Stimulated activated CD8-positive, alpha-beta memory T cell treated with anti-CD3 and anti-CD28 coated beads, Interleukin-7, amount 100 ng/mL, for 24 hours (primary cell): ENCODE data around the gene IL31.

Source experiments
- DNase-seq: peaks from one replicate; pipeline ENCODE4 v3.0.0-alpha.2; 2020; ENCODE audit warnings: low read depth

The IL31 gene

DNA sequence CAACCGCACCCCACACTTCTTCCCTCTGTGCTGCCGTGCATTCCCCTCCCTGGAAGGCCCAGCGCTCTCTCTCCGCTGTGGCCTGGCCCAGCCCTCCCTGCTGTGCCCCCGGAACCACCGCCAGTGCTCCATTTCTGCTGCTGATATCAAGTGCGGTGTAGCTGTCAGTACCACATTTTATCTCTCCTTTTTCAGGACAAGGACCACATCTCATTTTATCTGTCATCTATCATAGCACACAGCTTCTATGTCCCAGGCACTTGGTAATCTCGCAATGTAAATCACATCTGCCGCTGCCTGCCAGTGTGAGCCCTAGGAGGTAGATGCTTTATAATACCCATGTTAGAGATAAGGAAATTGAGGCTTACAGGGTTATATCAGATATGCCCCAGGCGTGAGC lies 18.3 kb downstream of the IL31 start:
- DNase-seq, result no peak

DNA sequence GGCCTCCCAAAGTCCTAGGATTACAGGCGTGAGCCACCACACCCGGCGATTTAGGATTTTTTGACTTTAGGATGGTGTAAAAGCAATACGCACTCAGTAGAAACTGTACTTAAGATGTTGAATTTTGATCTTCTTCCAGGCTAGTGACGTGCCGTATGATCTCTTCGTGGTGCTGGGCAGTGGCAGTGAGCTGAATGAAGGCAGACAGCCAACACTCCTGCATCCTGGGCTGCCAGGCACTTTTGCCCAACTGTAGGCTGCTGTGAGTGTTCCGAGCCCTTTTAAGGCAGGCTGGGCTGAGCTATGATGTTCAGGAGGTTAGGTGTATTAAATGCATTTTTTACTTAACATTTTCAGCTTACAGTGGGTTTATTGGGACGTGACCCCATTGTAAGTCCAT lies 21.3 kb downstream of the IL31 start:
- DNase-seq, result no peak

DNA sequence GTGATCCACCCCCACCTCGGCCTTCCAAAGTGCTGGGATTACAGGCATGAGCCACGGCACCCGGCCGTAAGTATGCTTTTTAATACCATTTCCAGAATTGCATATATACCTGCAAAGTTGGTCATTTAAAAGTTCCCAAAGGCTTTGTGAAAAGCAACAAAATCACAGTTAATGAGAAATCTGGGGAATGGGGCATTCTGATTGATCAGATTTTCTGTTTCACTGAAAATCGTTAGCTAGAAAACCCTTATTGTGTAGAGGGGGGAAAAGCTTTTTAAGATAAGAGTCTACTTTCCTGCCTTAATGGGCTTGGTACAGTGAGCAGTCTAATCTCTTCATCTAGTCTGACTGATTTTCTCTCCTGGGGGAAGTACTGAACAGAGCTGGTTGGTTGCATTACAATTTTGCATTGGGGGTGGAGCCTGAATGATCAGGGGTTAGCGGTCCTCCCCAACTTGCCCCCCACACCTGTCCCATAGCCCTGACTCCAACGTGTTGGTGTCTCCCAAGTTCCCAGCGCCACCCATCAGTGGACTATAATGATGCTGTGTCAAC lies 23.8 kb downstream of the IL31 start:
- DNase-seq, result no peak

DNA sequence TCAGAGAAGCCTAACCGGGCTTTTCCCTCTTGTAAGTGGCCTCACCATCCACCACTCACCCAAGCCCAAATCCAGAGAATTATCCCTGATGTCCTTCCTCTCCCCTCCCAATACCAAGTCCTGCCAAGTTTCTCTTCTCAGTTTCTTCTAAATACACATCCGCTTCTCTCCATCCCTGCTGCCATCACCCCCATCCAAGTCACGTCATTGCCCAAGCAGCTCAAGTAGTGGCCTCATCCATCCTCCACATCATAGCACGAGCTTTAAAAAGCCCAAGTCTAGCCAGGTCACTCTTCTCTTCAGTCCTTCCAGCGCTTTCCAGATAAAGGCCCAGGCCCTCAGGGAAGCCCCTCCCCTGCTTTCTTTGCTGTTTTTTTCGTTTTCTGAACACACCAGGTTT lies 25.4 kb downstream of the IL31 start:
- no peak for DNase-seq

DNA sequence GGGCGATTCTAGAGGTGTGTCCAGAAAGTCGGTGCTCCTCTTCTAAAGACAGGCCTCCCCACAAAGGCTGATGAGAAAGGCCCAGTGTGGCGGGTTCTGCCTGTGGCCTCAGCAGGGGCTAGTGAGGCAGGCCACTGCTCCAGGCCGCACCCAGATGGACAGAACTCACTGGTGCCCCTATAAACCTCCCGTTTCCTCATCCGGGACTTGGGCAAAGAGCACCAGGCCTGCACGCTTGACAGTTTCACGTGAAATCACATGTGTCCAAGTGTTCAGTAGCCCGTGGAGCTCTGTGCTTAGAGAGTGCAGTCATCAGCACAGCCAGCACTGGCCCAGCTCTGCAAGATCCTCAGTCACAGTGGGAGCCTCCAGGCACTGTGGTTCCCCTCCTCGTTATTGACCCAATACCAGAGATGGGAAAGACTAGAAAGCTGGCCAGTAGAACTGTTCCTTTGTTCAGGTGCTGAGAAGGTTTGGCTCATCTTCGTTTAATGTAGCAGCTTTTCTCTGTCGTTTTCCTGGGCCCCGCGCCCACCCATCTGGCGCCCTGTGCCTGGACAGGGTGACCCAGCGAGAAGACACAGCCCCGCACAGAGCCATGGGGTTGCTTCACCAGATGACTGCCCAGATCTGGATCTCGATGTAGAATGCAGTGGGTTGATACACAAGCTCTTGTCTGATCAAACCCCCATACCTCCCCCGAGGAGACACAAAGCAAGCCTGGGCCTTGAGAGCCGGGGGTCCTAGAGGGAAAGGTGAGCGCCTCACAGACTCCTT lies 26.3 kb downstream of the IL31 start:
- no peak for DNase-seq

DNA sequence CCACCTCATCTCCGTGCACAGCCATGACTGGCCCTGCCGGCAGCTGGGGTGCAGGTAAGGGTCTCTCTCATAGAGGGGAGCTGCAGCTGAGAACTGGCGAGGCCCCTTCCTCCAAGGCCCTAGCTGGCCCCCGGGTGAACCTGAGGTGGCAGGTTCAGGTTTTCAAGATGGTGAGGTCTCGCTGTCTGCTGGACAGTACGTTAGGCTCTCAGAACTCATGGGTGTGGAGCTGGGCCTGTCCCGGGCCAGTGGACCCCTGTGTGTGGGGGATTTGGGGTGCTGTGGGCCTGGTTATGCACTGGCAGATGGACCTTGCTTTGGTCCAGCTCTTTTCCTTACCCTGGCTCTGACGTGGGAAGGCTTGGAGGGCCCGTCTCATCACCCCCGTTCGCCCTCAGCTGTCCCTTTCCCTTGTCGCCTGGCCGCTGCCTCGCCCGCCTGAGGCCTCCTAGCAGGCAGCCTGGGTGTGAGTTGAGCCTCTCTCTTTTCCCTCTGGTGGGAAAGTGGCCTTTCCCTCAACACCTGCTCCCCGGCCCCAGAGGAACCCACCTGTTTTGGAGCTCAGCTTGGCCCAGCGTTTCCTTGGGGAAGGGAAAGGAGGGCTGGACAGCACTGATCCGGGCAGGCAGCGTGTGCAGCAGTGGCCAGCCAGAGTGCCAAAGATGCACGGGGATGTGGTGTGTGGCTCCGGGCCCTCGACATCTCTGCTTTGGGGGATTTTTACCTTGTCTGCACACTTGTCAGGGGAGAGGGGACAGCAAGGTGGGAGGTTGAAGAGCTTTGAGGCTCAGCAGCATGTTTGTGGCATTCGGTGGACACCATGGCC lies 28.3 kb downstream of the IL31 start:
- DNase-seq, result no peak

DNA sequence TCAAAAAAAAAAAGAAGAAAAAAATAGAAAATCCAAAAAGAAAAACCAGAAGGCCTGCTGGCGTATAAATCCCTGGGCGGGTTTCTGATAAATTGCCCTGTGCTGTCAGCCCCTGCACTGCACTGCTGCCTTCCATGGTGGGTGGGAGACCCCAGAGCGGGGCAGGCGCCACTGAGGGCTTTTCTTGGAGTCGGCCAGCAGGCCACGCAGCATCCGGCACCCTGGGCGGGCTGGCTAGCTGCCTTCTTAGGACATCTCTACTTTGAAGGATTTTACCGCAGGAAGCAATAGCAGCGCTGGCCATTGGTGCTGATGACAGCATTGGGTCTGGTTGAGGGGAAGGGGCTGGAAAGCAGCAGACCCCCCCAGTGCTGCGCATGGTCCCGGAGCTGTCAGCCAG lies 29.1 kb downstream of the IL31 start:
- DNase-seq, result no peak

DNA sequence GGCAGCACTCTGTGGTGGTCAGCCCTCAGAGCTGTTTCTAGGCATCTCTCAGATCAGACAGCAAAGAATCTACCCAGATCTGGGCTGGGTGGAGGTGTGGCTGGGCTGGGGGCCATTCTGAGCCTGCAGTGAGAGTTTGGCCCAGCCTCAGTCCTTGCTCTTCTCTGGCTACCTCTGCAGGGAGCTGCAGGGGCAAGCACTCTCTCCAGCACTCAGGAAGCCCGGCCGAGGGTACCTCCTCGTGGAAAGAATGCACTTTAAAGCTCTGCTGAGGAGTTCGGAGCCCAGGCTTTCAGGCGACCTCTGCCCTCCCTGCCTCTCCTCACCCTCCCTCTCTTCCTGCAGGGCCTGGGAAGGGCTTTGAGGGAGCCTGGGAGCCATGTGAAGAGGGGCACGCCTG lies 31.2 kb downstream of the IL31 start:
- no peak for DNase-seq

DNA sequence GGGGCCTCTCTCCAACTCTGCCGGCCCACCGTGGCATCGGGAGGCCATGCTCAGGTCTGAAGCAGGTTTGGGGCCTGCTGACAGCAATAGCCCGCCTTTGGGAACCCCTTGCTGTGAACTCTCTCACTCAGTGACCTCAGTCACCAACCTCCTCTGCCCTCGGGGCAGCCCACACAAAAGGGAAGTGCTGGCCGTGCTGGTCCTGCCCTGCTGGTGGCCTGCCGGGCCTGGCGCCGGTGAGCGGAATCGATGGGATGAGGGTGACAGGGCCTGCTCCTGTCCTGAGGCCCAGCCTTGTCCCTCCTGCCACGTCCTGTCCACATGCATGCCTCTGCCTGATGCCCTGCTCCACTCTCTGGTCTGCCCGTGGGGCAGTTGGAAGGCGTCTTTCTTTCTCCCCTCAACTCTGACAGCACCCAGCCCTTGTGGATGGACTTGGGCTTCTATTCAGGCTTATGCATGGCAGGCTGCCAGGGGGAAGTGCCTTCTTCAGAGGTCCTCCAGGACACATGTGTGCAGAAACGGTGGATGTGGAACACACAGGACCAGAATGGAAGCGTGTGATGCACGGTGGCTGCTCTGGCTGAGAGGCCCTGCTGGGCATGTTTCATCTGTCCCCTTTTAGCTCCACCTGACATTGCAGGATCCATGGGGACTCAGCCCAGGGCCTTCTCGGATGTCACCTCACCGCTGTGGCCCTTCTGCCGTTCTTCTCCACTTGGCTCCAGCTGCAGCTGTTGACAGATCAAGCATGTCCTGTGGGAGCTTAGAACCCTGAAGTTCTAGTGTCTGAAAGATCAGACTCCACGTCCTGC lies 31.9 kb downstream of the IL31 start:
- no peak for DNase-seq

DNA sequence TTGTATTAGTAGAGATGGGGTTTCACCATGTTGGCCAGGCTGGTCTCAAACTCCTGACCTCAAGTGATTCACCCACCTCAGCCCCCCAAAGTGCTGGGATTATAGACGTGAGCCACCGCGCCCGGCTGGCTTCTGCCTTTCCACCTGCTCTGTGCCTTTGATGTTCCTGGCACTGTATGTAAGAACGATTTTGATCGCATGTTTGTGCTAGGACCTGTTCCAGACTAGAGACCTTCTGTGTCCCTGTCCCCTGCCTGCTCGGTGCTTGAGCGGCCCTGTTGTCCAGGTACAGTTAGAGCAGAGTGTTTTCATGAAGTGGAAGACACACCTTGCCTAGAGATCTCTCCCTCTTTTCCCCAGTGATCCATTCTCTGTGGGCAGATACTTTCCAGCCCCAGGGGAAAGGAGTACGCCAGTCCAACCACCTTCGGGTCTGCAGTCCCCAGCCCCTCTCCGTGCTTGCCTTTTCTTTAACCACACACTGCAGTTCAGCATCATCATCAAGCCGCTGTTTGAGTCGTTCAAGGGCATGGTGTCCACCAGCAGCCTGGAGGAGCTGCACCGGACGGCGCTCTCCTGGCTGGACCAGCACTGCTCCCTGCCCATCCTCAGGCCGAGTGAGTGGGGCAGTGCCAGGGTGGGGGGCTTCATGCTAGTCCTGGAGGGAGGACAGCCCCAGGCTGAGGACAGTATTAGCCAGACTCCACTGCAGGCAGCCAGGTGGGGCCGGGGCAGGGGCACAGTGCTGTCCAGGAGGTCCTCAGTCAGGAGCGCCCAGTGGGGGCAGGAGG lies 33.4 kb downstream of the IL31 start:
- DNase-seq, result no peak

DNA sequence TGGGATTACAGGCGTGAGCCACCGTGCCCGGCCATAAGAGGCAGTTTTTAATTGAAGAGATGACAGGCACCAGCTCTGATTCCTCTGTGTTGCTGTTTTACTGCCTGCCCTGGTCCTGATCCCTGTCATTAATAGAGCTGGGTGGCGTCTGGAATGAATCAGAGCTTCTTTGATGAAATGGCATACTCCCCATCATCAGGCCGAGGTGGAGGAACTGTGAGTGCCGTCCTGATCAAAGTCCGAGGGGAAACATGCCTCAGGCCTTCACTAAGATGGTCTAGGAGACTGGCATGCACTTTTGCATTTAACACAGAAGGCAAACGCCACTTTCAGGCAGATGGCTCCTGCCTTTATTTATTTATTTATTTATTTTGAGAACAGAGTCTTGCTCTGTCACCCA lies 34.1 kb downstream of the IL31 start:
- DNase-seq, result no peak

DNA sequence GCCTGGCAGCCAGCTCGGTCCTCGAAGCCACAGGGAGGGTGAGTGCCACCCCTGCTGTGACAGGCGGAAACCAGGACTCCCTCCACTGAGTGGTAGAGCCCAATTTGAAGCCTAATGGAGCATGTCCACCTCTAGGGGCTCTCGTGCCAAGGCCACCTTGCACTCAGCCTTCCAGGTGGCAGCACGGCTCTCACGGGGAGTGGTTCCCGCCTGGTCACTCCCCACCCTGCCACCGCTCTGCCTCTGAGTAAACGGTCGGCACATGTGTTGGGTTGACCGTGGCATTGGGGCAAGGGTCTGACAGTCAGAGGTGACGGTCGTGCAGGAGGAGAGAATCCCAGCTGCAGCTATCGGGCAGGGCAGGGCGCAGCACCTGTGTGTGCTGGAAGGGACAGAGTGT lies 34.8 kb downstream of the IL31 start:
- DNase-seq, result no peak

DNA sequence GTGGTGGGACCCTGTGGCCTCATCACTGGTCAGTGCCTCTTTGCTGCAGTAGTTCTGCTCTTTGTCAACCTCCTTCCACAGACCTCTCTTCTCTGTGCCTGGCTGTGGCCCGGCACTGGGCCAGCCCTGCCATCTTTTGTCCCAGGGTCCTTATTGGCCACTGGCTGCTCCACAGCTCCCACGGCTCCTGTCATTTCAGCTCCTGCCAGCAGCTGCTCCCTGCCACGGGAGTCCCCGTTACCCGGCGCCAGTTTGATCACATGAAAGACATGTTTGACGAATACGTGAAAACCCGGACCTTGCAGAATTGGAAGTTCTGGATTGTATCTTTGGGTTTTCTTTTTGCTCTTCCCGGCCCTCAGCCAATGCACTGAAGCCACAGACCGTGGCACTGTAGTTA lies 35.4 kb downstream of the IL31 start:
- DNase-seq, result no peak

DNA sequence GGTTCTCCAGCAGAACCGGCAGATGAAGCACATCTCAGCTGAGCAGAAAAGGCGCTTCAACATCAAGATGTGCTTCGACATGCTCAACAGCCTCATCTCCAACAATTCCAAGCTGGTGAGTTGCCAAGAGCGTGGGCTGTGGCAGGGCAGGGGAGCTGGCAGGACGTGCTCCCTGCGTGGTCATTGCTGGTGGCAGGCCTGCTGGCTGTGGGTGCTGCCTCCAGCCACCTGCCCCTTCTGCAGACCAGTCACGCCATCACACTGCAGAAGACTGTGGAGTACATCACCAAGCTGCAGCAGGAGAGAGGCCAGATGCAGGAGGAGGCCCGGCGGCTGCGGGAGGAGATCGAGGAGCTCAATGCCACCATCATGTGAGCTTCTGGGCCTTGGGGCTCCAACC lies 35.8 kb downstream of the IL31 start:
- DNase-seq, result no peak

DNA sequence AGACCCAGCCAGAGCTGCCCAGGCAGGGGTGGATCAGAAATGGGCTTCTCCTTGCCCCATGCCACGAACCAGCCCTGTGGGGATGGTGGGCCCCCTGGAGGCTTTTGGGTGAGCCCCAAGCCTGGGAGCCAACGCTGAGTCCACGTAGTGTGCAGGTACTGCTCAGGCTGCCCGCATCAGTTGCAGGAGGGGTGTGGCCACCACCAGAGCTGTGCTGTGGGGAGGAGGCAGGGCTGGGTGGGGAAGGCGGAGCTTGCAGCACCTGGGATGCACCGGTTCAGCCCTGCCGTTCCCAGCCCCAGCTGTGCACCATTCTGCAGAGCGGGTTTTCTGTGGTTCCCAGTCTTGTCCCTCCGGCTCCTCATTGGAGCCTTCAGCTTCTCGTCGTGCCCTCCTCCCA lies 36.3 kb downstream of the IL31 start:
- no peak for DNase-seq

DNA sequence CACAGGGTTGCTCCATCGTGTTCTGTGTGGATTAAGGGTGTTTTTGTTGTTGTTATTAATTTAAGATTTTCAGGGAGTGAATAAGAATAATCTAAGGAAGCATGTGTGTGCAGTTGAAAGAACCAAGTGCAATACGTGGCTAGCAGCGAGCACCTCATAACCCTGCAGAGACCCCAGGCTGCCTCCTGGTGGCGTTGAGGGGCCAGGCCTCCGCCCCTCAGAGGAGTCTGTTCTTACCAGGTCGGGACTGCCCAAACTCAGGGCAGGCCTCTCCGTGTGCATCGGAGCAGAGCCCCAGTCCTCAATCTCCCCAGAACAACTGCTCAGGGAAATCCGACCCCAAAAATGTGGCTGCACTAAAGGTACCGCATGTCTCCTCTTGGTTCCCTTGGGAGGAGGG lies 36.8 kb downstream of the IL31 start:
- no peak for DNase-seq

DNA sequence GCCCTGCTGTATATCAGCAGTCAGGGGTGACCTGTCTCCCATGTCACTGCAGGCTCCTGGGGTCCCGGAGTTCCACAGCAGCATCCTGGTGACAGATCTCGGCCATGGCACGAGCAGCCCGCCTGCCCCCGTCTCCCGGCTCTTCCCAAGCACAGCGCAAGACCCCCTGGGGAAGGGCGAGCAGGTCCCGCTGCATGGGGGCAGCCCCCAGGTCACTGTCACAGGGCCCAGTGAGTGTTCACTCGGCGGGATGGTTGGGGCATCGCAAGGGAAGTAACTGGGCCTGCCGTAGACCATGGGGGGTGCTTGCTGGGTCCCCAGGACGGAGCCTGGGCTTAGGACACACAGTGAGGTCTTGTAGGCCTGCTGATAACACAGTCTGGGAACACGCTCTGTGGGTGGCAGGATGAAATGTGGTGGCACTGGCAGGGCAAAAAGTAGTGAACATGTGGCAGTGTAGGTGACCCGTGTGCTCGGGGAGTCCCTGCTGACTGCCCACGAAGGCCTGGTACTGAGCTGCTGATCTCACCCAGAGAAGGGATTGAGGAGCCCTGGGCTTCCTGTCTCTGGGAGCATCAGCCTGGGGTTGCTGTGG lies 38.5 kb downstream of the IL31 start:
- DNase-seq, result no peak

DNA sequence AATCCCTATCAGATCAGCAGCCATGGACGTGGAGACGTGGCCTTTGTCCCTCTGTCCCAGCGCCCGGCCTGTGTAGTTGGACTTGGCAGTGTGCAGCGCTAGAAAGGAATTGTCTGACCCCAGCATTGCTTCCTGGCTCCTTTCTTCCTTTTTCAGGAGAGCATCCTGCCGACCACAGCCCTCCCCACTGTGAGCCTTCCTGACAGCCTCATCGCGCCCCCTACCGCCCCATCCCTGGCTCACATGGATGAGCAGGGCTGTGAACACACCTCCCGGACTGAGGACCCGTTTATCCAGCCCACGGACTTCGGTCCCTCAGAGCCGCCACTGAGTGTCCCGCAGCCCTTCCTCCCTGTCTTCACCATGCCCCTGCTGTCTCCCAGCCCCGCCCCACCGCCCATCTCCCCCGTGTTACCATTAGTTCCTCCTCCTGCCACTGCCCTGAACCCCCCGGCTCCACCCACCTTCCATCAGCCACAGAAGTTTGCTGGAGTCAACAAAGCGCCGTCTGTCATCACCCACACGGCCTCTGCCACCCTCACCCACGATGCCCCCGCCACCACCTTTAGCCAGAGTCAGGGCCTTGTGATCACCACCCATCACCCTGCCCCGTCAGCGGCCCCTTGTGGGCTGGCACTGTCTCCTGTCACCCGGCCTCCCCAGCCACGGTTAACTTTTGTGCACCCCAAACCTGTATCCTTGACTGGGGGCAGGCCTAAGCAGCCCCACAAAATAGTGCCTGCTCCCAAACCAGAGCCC lies 40.6 kb downstream of the IL31 start:
- DNase-seq, result no peak

DNA sequence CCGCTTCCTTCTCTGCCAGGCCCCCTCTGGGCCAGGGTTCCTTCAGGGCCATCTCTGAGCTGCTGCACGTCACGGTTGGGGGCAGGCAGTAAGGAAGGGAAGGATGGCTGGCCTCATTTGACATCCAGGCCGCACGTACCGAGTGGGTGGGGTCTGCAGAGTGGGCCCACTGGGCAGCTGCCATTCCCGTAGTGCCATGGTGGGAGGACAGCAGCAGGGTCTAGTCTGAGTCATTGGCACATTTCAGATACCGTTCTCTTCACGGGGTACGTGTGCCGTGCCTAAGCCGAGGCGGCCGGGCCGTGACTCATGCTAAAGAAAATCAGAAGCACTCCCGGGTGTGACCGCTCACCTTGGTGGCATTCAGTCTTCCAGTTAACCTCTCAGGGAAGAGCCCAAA lies 43.9 kb downstream of the IL31 start:
- no peak for DNase-seq

DNA sequence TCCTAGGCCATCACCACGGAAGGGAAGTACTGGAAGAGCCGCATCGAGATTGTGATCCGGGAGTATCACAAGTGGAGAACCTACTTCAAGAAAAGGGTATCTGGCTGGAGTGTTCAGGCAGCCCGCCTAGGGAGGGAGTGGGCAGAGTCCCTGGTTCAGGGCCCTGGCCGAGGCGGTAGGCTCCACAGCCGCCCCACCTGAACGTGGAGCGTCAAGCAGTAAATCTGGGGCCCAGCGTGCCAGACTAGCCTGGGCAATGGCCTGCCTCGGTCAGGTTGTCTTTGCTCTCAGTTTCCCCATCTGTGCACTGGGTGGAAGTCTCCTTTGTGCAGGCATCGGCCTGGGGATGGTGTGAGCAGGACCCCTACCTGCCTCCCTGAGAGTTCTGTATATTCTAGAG lies 44.9 kb downstream of the IL31 start:
- no peak for DNase-seq

DNA sequence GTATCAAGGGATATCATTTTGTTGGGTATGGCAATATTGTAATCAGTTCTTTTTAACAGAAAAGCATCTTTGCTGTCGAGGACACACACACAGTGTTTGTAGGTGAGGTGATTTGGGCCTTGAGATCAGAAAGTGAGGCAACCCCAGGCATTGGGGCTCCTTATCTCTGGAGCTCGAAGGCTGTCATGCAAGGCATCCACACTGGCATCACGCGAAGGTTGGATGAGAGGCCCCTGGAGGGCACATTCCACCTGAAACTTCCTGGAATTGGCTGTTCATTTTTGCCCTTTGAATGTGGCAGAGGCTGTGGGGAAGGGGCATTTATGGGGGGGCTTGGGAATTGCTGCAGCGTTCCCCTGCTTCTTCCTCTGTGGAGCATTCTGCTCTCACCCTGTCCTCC lies 45.5 kb downstream of the IL31 start:
- no peak for DNase-seq
